HCT116 (cell line): ENCODE measurements around the gene RLN3. TPM values are rescaled to one million over a fixed set of nuclear protein-coding genes. Genes with fewer than 3 reads are reported as not detected.

Experiments
- ATAC-seq: fragments of 200-7000 bp; cut with Tn5 transposase; 2 replicates; pipeline ENCODE4 v1.9.1; 2020; ENCODE audit warnings: mild to moderate bottlenecking, moderate library complexity
- BruUV-seq: library from RNA; stranded (reverse); fragments of 400-500 nt; replicated peaks from 2 replicates; lab custom pipeline; 2021; lab: Mats Ljungman, UMichigan
- CTCF ChIA-PET: fragments of 300-600 bp; sonication (Branson Sonifier 250); formaldehyde crosslinking; loops from one replicate; lab custom pipeline; 2021; ENCODE audit warnings: antibody characterized with exemption; lab: Charles Lee
- POLR2A ChIA-PET: fragments of 300-600, 350-600 bp; sonication (Branson Sonifier 250); formaldehyde crosslinking; loops from one replicate; lab custom pipeline; 2021; ENCODE audit warnings: antibody characterized with exemption; lab: Charles Lee
- RAD21 ChIA-PET, 2 experiments: fragments of 300-600 bp; sonication (Branson Sonifier 250); formaldehyde crosslinking; loops; one replicate each; lab custom pipeline; 2023; ENCODE audit warnings: low total read pairs in 2 of 2; ENCODE audit not compliant: uncharacterized antibody in 2 of 2, unreplicated experiment in 2 of 2, low non-redundant PET in 1 of 2; lab: Charles Lee
- DNase-seq: peaks from one replicate; pipeline ENCODE4 v3.0.0-alpha.2; 2010; ENCODE audit warnings: low read depth, low spot score
- H2AFZ ChIP-seq: fragments of 200-600 bp; shearing (Covaris generic), sonication (generic); 2 replicates; pipeline ENCODE4 v1.6.1; 2017; ENCODE audit warnings: low read depth, mixed run types, mixed read lengths, antibody characterized with exemption, low read length; ENCODE audit not compliant: poor library complexity, severe bottlenecking
- H3K27ac ChIP-seq: 2 replicates; pipeline ENCODE4 v1.5.1; 2012; ENCODE audit warnings: low read depth, low read length
- H3K27me3 ChIP-seq: fragments of 200-600 bp; sonication (generic); 2 replicates; pipeline ENCODE4 v1.6.1; 2016; ENCODE audit warnings: mixed run types, low read length, mixed read lengths; ENCODE audit not compliant: insufficient read depth
- H3K36me3 ChIP-seq, 2 experiments: fragments of 200-500 bp in 1 of 2; fragments of 200-600 bp in 1 of 2; sonication (Bioruptor generic) in 1 of 2; sonication (generic) in 1 of 2; 2 replicates each; pipeline versions ENCODE4 v1.5.1 to v1.6.1; 2014 to 2016; ENCODE audit warnings: low read length in 2 of 2, inconsistent platforms in 1 of 2, mixed read lengths in 1 of 2, mixed run types in 1 of 2; ENCODE audit not compliant: insufficient read depth in 2 of 2, control insufficient read depth in 1 of 2
- H3K4me1 ChIP-seq, 2 experiments: fragments of 200-600 bp in 1 of 2; sonication (generic) in 1 of 2; 2 replicates each; pipeline versions ENCODE4 v1.5.1 to v1.6.1; 2012 to 2017; ENCODE audit warnings: low read length in 2 of 2, inconsistent platforms in 1 of 2, mild to moderate bottlenecking in 1 of 2, mixed read lengths in 1 of 2, mixed run types in 1 of 2, moderate library complexity in 1 of 2; ENCODE audit not compliant: insufficient read depth in 2 of 2, control insufficient read depth in 1 of 2
- H3K4me2 ChIP-seq: fragments of 200-600 bp; sonication (generic); 2 replicates; pipeline ENCODE4 v1.6.1; 2017; ENCODE audit warnings: mixed run types, low read length, mixed read lengths
- H3K4me3 ChIP-seq, 2 experiments: fragments of 200-600 bp in 1 of 2; sonication (generic) in 1 of 2; replicated peaks in 1 of 2; 2 replicates each; pipeline ENCODE4 v1.5.1; 2011 to 2016; ENCODE audit warnings: low read length in 2 of 2, control low read depth in 1 of 2, low read depth in 1 of 2, mild to moderate bottlenecking in 1 of 2, mixed read lengths in 1 of 2, mixed run types in 1 of 2
- H3K79me2 ChIP-seq: fragments of 200-600 bp; sonication (generic); 2 replicates; pipeline ENCODE4 v1.6.1; 2017; ENCODE audit warnings: mild to moderate bottlenecking, mixed run types, low read length, moderate library complexity, mixed read lengths; ENCODE audit not compliant: insufficient read depth
- H3K9ac ChIP-seq: fragments of 200-600 bp; sonication (generic); 2 replicates; pipeline ENCODE4 v1.6.1; 2016; ENCODE audit warnings: low read length, mixed read lengths
- H3K9me2 ChIP-seq: fragments of 200-600 bp; sonication (generic), shearing (Covaris generic); 2 replicates; pipeline ENCODE4 v1.6.1; 2017; ENCODE audit warnings: mixed run types, mild to moderate bottlenecking, moderate library complexity; ENCODE audit not compliant: insufficient read depth
- H3K9me3 ChIP-seq, 2 experiments: fragments of 200-500 bp in 1 of 2; fragments of 200-600 bp in 1 of 2; sonication (Bioruptor generic) in 1 of 2; sonication (generic) in 1 of 2; 2 replicates each; pipeline ENCODE4 v1.6.1; 2014 to 2017; ENCODE audit warnings: low read length in 2 of 2, mixed read lengths in 2 of 2, inconsistent platforms in 1 of 2, low read depth in 1 of 2, mild to moderate bottlenecking in 1 of 2, mixed run types in 1 of 2, moderate library complexity in 1 of 2; ENCODE audit not compliant: control insufficient read depth in 1 of 2, insufficient read depth in 1 of 2
- H4K20me1 ChIP-seq: fragments of 200-600 bp; sonication (generic), shearing (Covaris generic); 2 replicates; pipeline ENCODE4 v1.6.1; 2017; ENCODE audit warnings: mixed run types, mild to moderate bottlenecking, moderate library complexity; ENCODE audit not compliant: insufficient read depth
- CBX3 ChIP-seq: IDR thresholded peaks from 2 replicates; pipeline ENCODE4 v1.6.1; 2012; ENCODE audit warnings: low read depth
- CEBPB ChIP-seq: IDR thresholded peaks from 2 replicates; pipeline ENCODE4 v1.6.1; 2012; ENCODE audit warnings: low read depth
- FOSL1 ChIP-seq: IDR thresholded peaks from 2 replicates; pipeline ENCODE4 v1.6.1; 2012; ENCODE audit warnings: low read depth
- SIN3A ChIP-seq: IDR thresholded peaks from 2 replicates; pipeline ENCODE4 v1.6.1; 2012; ENCODE audit warnings: low read depth
- SP1 ChIP-seq: IDR thresholded peaks from 2 replicates; pipeline ENCODE4 v1.6.1; 2012; ENCODE audit warnings: low read depth
- SRF ChIP-seq: IDR thresholded peaks from 2 replicates; pipeline ENCODE4 v1.6.1; 2012; ENCODE audit warnings: low read depth
- ZNF274 ChIP-seq: fragments of 200-500 bp; sonication (Bioruptor generic); IDR thresholded peaks from 2 replicates; pipeline ENCODE4 v1.6.1; 2014; ENCODE audit warnings: mild to moderate bottlenecking, low read depth, low read length, inconsistent platforms
- intact Hi-C: fragments of 100-400 bp; cut with micrococcal nuclease; formaldehyde crosslinking; loops from 2 replicates; pipeline ENCODE4 v1.10.0; 2022
- total RNA-seq: library from RNA; stranded (reverse); gene quantifications from one replicate; pipeline ENCODE4 v1.2.1, GENCODE V29; 2021; ENCODE audit not compliant: unreplicated experiment
- TF ChIP-seq, protein P1 (sequence below): IDR thresholded peaks from 2 replicates; pipeline ENCODE4 v1.6.1; 2012
- TF ChIP-seq, protein P2 (sequence below), 3 experiments: fragments of 200-600 bp in 1 of 3; sonication (generic) in 1 of 3; IDR thresholded peaks in 2 of 3; conservative IDR thresholded peaks in 1 of 3; 2 replicates each; pipeline ENCODE4 v1.5.1; 2012 to 2017; ENCODE audit warnings: low read depth in 2 of 3, low read length in 2 of 3, antibody characterized with exemption in 1 of 3, borderline replicate concordance in 1 of 3, control low read depth in 1 of 3, mild to moderate bottlenecking in 1 of 3, mixed read lengths in 1 of 3, mixed run types in 1 of 3, moderate library complexity in 1 of 3; ENCODE audit not compliant: insufficient read depth in 1 of 3
- TF ChIP-seq, protein P3 (sequence below): IDR thresholded peaks from 2 replicates; pipeline ENCODE4 v1.6.1; 2011; ENCODE audit warnings: mild to moderate bottlenecking, low read length, moderate library complexity; ENCODE audit not compliant: insufficient replicate concordance; ENCODE audit errors: extremely low read depth

RLN3 gene
- total RNA-seq, 1 experiment from 2014 or later, result not detected

DNA sequence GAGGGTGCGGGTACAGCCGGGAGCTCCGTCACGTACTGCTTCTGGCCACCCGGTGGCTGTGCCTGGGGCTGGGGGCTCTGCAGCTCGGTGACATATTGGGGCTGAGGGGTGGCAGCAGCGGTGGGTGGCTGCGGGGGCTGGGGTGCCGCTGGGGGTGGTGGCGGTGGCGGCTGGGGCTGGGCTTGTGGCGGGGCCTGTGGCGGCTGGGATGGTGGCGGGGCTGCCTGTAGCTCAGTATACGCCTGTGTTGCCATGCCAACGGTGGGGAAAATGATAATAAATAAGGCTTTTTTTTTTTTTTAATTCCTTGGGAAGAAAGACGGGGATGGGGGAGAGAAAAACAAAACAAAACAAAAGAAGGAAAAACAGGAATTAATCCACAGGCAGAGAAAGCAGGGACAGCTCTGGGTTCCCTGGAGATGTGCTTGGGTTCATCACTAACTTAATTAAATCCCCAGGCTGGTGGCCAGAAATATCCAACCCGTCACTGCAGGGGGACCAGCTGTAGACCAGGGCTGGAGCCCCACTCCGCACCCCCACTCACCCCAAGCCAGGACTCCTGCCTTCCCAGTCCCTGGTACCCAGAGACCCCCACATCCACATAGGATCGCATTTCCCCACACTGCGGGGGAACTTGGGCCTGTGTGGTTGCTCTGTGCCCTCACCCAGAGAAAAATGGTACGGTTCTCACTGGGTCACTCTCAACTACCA lies 34.2 kb upstream of the RLN3 start:
- H3K9me2 ChIP-seq, result no peaks in the 10 kb centered on the region
- peaks cover 4 to 9% of the 10 kb centered on the region in 2 experiments; a peak in 1 of 4 replicates for H3K36me3 ChIP-seq
- CTCF ChIA-PET, result no interaction called here
- no peaks in the 10 kb centered on the region for H3K27me3 ChIP-seq
- ATAC-seq, result no peak; the same call in 1 of the 2 replicates
- H3K9me3 ChIP-seq, result no peaks in the 10 kb centered on the region
- TF ChIP-seq, protein P1, sequence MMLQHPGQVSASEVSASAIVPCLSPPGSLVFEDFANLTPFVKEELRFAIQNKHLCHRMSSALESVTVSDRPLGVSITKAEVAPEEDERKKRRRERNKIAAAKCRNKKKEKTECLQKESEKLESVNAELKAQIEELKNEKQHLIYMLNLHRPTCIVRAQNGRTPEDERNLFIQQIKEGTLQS, result no peak
- TF ChIP-seq, protein P2, sequence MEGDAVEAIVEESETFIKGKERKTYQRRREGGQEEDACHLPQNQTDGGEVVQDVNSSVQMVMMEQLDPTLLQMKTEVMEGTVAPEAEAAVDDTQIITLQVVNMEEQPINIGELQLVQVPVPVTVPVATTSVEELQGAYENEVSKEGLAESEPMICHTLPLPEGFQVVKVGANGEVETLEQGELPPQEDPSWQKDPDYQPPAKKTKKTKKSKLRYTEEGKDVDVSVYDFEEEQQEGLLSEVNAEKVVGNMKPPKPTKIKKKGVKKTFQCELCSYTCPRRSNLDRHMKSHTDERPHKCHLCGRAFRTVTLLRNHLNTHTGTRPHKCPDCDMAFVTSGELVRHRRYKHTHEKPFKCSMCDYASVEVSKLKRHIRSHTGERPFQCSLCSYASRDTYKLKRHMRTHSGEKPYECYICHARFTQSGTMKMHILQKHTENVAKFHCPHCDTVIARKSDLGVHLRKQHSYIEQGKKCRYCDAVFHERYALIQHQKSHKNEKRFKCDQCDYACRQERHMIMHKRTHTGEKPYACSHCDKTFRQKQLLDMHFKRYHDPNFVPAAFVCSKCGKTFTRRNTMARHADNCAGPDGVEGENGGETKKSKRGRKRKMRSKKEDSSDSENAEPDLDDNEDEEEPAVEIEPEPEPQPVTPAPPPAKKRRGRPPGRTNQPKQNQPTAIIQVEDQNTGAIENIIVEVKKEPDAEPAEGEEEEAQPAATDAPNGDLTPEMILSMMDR (IDR thresholded peaks at IDR 0.05 in 2 of 3, conservative IDR thresholded peaks at IDR 0.05 in 1 of 3; ENCODE audit: borderline replicate concordance in 1 of 3, insufficient read depth in 1 of 3, low read depth in 2 of 3, low read length in 2 of 3), result no peak
- TF ChIP-seq CBX3 (no peak), SRF (no peak), SP1 (no peak), FOSL1 (no peak), ZNF274 (no peak), CEBPB (no peak), SIN3A (no peak)
- TF ChIP-seq, protein P3, sequence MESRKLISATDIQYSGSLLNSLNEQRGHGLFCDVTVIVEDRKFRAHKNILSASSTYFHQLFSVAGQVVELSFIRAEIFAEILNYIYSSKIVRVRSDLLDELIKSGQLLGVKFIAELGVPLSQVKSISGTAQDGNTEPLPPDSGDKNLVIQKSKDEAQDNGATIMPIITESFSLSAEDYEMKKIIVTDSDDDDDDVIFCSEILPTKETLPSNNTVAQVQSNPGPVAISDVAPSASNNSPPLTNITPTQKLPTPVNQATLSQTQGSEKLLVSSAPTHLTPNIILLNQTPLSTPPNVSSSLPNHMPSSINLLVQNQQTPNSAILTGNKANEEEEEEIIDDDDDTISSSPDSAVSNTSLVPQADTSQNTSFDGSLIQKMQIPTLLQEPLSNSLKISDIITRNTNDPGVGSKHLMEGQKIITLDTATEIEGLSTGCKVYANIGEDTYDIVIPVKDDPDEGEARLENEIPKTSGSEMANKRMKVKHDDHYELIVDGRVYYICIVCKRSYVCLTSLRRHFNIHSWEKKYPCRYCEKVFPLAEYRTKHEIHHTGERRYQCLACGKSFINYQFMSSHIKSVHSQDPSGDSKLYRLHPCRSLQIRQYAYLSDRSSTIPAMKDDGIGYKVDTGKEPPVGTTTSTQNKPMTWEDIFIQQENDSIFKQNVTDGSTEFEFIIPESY, result no peak
- TF ChIP-seq, all 23 proteins: peak for 0
- Histone ChIP-seq H3K4me1 (no peaks in the 10 kb centered on the region), H3K4me3 (no peak overlapping the region), H3K9ac (no peak overlapping the region), H3K4me2 (no peak overlapping the region), H2AFZ (no peak overlapping the region), H4K20me1 (no peaks in the 10 kb centered on the region), H3K79me2 (no peaks in the 10 kb centered on the region), H3K27ac (no peak overlapping the region)
- ChIA-PET RAD21 (no interaction called here), POLR2A (no interaction called here)
- no peak for DNase-seq
- intact Hi-C loops, result no loop called here
- no TSS peak for BruUV-seq
